Panc1 (cell line): ENCODE data around the gene WDR31. TPM values are rescaled to one million over a fixed set of nuclear protein-coding genes. Genes with fewer than 3 reads are reported as not detected.

ENCODE experiments used
- ATAC-seq: fragments of 200-7000 bp; cut with Tn5 transposase; 2 replicates; pipeline ENCODE4 v1.9.1; 2020; ENCODE audit warnings: mild to moderate bottlenecking, moderate library complexity
- BruUV-seq: library from RNA; stranded (reverse); fragments of 400-500 nt; replicated peaks from 2 replicates; lab custom pipeline; 2021; lab: Mats Ljungman, UMichigan
- CTCF ChIA-PET: fragments of 300-600 bp; sonication (Branson Sonifier 250); formaldehyde crosslinking; loops from one replicate; lab custom pipeline; 2022; ENCODE audit warnings: antibody characterized with exemption; lab: Charles Lee
- POLR2A ChIA-PET: fragments of 300-600 bp; sonication (Branson Sonifier 250); formaldehyde crosslinking; loops from one replicate; lab custom pipeline; 2022; ENCODE audit warnings: antibody characterized with exemption; lab: Charles Lee
- DNase-seq: peaks from one replicate; pipeline ENCODE4 v3.0.0-alpha.2; 2010; ENCODE audit warnings: low read depth, low spot score
- H3K27ac ChIP-seq: 2 replicates; pipeline ENCODE4 v1.5.1; 2011; ENCODE audit warnings: mild to moderate bottlenecking, low read length, inconsistent platforms
- H3K27me3 ChIP-seq: fragments of 200-500 bp; sonication (Bioruptor generic); 2 replicates; pipeline ENCODE4 v1.6.0; 2014; ENCODE audit warnings: low read length, inconsistent platforms; ENCODE audit not compliant: control insufficient read depth, insufficient read depth
- H3K36me3 ChIP-seq: fragments of 200-500 bp; sonication (Bioruptor generic); 2 replicates; pipeline ENCODE4 v1.5.1; 2014; ENCODE audit warnings: inconsistent platforms, mild to moderate bottlenecking, low read length, moderate library complexity; ENCODE audit not compliant: control insufficient read depth, insufficient read depth
- H3K4me1 ChIP-seq: 2 replicates; pipeline ENCODE4 v1.5.1; 2011; ENCODE audit warnings: inconsistent platforms, mild to moderate bottlenecking, low read length, moderate library complexity; ENCODE audit not compliant: control insufficient read depth, insufficient read depth
- H3K4me3 ChIP-seq, 2 experiments: 2 replicates each; pipeline ENCODE4 v1.5.1; 2011 to 2012; ENCODE audit warnings: low read depth in 2 of 2, low read length in 2 of 2, mild to moderate bottlenecking in 2 of 2, inconsistent platforms in 1 of 2, moderate library complexity in 1 of 2
- H3K9me3 ChIP-seq: fragments of 200-500 bp; sonication (Bioruptor generic); 2 replicates; pipeline ENCODE4 v1.5.1; 2014; ENCODE audit warnings: low read depth, mild to moderate bottlenecking, inconsistent platforms, low read length, moderate library complexity; ENCODE audit not compliant: control insufficient read depth, insufficient read depth
- POLR2AphosphoS5 ChIP-seq: IDR thresholded peaks from 2 replicates; pipeline ENCODE4 v1.6.1; 2012; ENCODE audit warnings: mild to moderate bottlenecking, low read depth, low read length, moderate library complexity
- SIN3A ChIP-seq: IDR thresholded peaks from 2 replicates; pipeline ENCODE4 v1.6.1; 2012; ENCODE audit warnings: low read depth, mild to moderate bottlenecking, low read length, moderate library complexity, borderline replicate concordance; ENCODE audit not compliant: insufficient read depth
- TCF7L2 ChIP-seq: IDR thresholded peaks from 2 replicates; pipeline ENCODE4 v1.6.1; 2011; ENCODE audit warnings: mild to moderate bottlenecking, low read depth, low read length, inconsistent platforms
- in situ Hi-C: cut with HindIII; loops from 2 replicates; pipeline ENCODE4 v1.10.0; 2016; ENCODE audit warnings: low sequenced_read_pairs, low pct_unique_long_range_greater_than_20kb
- intact Hi-C: fragments of 100-400 bp; cut with micrococcal nuclease; formaldehyde crosslinking; loops from one replicate; pipeline ENCODE4 v1.10.0; 2022; ENCODE audit not compliant: unreplicated experiment
- total RNA-seq: library from RNA; stranded (reverse); gene quantifications from one replicate; pipeline ENCODE4 v1.2.1, GENCODE V29; 2021; ENCODE audit not compliant: unreplicated experiment
- TF ChIP-seq, protein P1 (sequence below): fragments of 450-650 bp; IDR thresholded peaks from 2 replicates; pipeline ENCODE4 v1.5.1; 2017; ENCODE audit warnings: mild to moderate bottlenecking
- TF ChIP-seq, protein P2 (sequence below), 2 experiments: IDR thresholded peaks; 2 replicates each; pipeline ENCODE4 v1.6.1; 2011 to 2012; ENCODE audit warnings: low read depth in 2 of 2, control low read depth in 1 of 2, low read length in 1 of 2, mild to moderate bottlenecking in 1 of 2, moderate library complexity in 1 of 2; ENCODE audit not compliant: insufficient read depth in 1 of 2

The WDR31 gene
- total RNA-seq, 1 experiment from 2014 or later = 0.80 TPM

DNA sequence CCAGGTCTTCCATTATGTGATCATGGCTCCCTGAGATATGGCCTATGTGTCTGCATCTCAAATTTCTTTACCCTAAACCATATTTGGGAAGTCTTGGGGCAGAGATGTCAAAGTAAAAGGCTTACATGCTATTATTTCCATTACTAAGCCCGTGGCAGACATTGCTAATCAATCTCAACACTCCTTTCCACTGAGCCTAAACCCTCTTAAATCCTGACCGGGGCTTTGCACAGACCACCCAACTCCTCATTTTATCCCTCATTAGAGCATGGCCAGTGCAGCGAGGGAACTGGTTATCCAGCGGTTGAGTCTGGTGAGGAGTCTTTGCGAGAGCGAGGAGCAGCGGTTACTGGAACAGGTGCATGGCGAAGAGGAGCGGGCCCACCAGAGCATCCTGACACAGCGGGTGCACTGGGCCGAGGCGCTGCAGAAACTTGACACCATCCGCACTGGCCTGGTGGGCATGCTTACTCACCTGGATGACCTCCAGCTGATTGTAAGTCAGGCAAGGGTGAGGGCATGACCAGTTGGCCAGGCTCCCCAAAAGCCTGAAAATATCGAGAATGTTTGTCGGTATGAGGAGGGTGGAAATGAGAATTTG, 20.3 kb upstream of the WDR31 start:
- H3K4me3 ChIP-seq = no peak overlapping the region
- ChIA-PET CTCF (no interaction called here), POLR2A (no interaction called here)
- H3K36me3 ChIP-seq = no peaks in the 10 kb centered on the region
- TF ChIP-seq, protein P1, sequence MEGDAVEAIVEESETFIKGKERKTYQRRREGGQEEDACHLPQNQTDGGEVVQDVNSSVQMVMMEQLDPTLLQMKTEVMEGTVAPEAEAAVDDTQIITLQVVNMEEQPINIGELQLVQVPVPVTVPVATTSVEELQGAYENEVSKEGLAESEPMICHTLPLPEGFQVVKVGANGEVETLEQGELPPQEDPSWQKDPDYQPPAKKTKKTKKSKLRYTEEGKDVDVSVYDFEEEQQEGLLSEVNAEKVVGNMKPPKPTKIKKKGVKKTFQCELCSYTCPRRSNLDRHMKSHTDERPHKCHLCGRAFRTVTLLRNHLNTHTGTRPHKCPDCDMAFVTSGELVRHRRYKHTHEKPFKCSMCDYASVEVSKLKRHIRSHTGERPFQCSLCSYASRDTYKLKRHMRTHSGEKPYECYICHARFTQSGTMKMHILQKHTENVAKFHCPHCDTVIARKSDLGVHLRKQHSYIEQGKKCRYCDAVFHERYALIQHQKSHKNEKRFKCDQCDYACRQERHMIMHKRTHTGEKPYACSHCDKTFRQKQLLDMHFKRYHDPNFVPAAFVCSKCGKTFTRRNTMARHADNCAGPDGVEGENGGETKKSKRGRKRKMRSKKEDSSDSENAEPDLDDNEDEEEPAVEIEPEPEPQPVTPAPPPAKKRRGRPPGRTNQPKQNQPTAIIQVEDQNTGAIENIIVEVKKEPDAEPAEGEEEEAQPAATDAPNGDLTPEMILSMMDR = no peak
- intact Hi-C loops (no loop called here), in situ Hi-C loops (no loop called here)
- ATAC-seq (no peak), DNase-seq (no peak)
- H3K4me1 ChIP-seq = peaks cover 5% of the 10 kb centered on the region; the same call in 1 of the 2 replicates
- no peak overlapping the region for H3K27ac ChIP-seq
- H3K27me3 ChIP-seq = no peaks in the 10 kb centered on the region
- no peaks in the 10 kb centered on the region for H3K9me3 ChIP-seq
- BruUV-seq = no TSS peak

- in situ Hi-C loops (no loop called here), intact Hi-C loops (no loop called here)
- no peaks in the 10 kb centered on the region for H3K36me3 ChIP-seq
- no peaks in the 10 kb centered on the region for H3K27me3 ChIP-seq
- DNase-seq = no peak
- no peak overlapping the region for H3K27ac ChIP-seq
- no peak for ATAC-seq
- H3K4me3 ChIP-seq = no peak overlapping the region
- POLR2A ChIA-PET = no interaction called here
- TF ChIP-seq SIN3A (no peak), POLR2AphosphoS5 (no peak), TCF7L2 (no peak)
- TF ChIP-seq, protein P2, sequence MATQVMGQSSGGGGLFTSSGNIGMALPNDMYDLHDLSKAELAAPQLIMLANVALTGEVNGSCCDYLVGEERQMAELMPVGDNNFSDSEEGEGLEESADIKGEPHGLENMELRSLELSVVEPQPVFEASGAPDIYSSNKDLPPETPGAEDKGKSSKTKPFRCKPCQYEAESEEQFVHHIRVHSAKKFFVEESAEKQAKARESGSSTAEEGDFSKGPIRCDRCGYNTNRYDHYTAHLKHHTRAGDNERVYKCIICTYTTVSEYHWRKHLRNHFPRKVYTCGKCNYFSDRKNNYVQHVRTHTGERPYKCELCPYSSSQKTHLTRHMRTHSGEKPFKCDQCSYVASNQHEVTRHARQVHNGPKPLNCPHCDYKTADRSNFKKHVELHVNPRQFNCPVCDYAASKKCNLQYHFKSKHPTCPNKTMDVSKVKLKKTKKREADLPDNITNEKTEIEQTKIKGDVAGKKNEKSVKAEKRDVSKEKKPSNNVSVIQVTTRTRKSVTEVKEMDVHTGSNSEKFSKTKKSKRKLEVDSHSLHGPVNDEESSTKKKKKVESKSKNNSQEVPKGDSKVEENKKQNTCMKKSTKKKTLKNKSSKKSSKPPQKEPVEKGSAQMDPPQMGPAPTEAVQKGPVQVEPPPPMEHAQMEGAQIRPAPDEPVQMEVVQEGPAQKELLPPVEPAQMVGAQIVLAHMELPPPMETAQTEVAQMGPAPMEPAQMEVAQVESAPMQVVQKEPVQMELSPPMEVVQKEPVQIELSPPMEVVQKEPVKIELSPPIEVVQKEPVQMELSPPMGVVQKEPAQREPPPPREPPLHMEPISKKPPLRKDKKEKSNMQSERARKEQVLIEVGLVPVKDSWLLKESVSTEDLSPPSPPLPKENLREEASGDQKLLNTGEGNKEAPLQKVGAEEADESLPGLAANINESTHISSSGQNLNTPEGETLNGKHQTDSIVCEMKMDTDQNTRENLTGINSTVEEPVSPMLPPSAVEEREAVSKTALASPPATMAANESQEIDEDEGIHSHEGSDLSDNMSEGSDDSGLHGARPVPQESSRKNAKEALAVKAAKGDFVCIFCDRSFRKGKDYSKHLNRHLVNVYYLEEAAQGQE (IDR thresholded peaks at IDR 0.05; ENCODE audit: insufficient read depth in 1 of 2, low read depth in 2 of 2, low read length in 1 of 2) = no peak
- TF ChIP-seq, protein P1 = no peak
- peaks cover 5% of the 10 kb centered on the region; the same call in 1 of the 2 replicates for H3K4me1 ChIP-seq
- CTCF ChIA-PET = interaction anchor here (0.7 kb wide), 1 partner anchor 181 kb away, joined by 4 read pairs; no protein-coding TSS in a partner anchor
- H3K9me3 ChIP-seq = no peaks in the 10 kb centered on the region
- BruUV-seq = no TSS peak
These were observed 19.3 kb upstream of the WDR31 start for GRCh38 chr9:113359385-113359784.
